GM23338 (cell line): ENCODE measurements around the gene TRIM63.
A peak's percentile ranks its signal among the peaks of the same experiment; 100 is the strongest.

ENCODE experiments used
- CTCF ChIP-seq, 2 experiments: fragments of 200-600 bp in 1 of 2; sonication (generic) in 1 of 2; conservative IDR thresholded peaks; 2 replicates each; pipeline versions ENCODE4 v1.5.1 to v1.6.1; 2016 to 2017; ENCODE audit warnings: antibody characterized with exemption in 2 of 2, low read depth in 2 of 2, mild to moderate bottlenecking in 2 of 2, moderate library complexity in 1 of 2
- EZH2 ChIP-seq: fragments of 200-600 bp; sonication (generic); IDR thresholded peaks from one replicate; pipeline ENCODE4 v1.8.0; 2017; ENCODE audit warnings: antibody characterized with exemption, mild to moderate bottlenecking, low read depth; ENCODE audit not compliant: unreplicated experiment
- EZH2phosphoT487 ChIP-seq: fragments of 200-600 bp; sonication (generic); IDR thresholded peaks from one replicate; pipeline ENCODE4 v1.8.1; 2018; ENCODE audit warnings: antibody characterized with exemption; ENCODE audit not compliant: unreplicated experiment
- NANOG ChIP-seq: IDR thresholded peaks from 2 replicates; pipeline ENCODE4 v1.6.1; 2016; ENCODE audit warnings: antibody characterized with exemption, borderline replicate concordance
- POLR2AphosphoS5 ChIP-seq: IDR thresholded peaks from 2 replicates; pipeline ENCODE4 v1.6.1; 2016; ENCODE audit warnings: antibody characterized with exemption, low read depth
- REST ChIP-seq: IDR thresholded peaks from one replicate; pipeline ENCODE4 v1.6.1; 2018; ENCODE audit warnings: antibody characterized with exemption; ENCODE audit not compliant: unreplicated experiment
- ZNF331 ChIP-seq: fragments of 250-450 bp; sonication (Bioruptor Pico); IDR thresholded peaks from 2 replicates; pipeline ENCODE4 v1.5.0; 2020; ENCODE audit warnings: low read depth, mild to moderate bottlenecking, moderate library complexity

GRCh38 chr1:26053718-26054560 lies 13.5 kb downstream of the TRIM63 start:
- TF ChIP-seq CTCF (conservative IDR thresholded peaks at IDR 0.05; ENCODE audit: low read depth in 2 of 2) (peak in 1 of 2 experiments; percentile 34; a peak in 1 of 4 replicates), EZH2 (no peak), POLR2AphosphoS5 (no peak), EZH2phosphoT487 (no peak), REST (no peak), ZNF331 (CRISPR knock-in tag) (no peak), NANOG (no peak)
